ENCODE results near the gene METRNL. TPM values are rescaled to one million over a fixed set of nuclear protein-coding genes. Genes with fewer than 3 reads are reported as not detected.

The METRNL gene
- total RNA-seq, 4 donors from 2014 or later, result 25.0 to 44.4 (median 35.8) TPM

GRCh38 chr17:83072600-83073358 lies 6.6 kb upstream of the METRNL start:
- H3K27me3 ChIP-seq, result no peaks in the 10 kb centered on the region
- H3K9me3 ChIP-seq, result no peaks in the 10 kb centered on the region
- TF ChIP-seq CTCF (IDR thresholded peaks at IDR 0.05), result no peak
- no peak for TF ChIP-seq POLR2A (IDR thresholded peaks at IDR 0.05)
- H3K4me3 ChIP-seq, result no peak overlapping the region
- H3K36me3 ChIP-seq, result no peaks in the 10 kb centered on the region
- no peak overlapping the region for H3K27ac ChIP-seq
- no peak for DNase-seq
- intact Hi-C loops (cut with DNase I; ENCODE audit: low total_unique reads), result no loop called here
- no peaks in the 10 kb centered on the region for H3K4me1 ChIP-seq

DNA sequence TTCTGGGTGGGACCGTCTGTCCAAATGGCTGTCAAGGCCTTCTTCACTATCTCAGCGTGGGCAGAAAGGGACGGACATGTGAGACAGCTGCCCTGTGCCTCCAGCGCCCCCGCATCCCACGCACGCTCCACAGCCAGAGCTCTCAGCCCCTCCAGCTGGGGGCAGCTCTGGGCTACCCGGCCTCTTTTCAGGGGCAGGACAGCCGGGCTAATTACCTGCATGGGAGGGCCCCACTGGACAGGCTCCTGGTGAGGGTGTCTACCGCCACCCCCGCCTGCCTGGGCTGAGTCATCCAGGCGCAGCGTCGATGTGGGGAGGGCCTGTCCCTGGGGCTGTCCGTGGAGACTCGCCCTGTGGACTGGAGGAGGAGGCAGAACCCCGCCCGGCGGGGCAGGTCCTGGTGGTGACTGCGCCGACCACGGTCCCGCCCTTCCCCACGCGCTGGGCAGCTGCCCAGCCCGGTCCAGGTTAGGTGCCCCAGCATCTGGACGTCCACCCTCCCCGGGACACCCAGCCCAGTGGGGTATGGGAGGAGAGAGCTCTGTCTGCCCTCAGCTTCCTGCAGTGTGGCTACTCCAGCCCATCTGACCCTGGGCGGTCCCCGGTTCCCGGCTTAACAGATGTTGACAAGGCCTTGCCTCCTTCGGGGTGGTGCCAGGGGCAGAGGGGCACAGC lies 5.9 kb upstream of the METRNL start:
- H3K36me3 ChIP-seq, result no peaks in the 10 kb centered on the region
- peaks cover 0 to 3% of the 10 kb centered on the region in 2 donors for H3K4me1 ChIP-seq
- H3K4me3 ChIP-seq, result no peak overlapping the region
- TF ChIP-seq POLR2A (IDR thresholded peaks at IDR 0.05), result no peak
- no peak for TF ChIP-seq CTCF (IDR thresholded peaks at IDR 0.05)
- H3K27me3 ChIP-seq, result no peaks in the 10 kb centered on the region
- peak in 1 of 2 donors; percentile 61 for DNase-seq
- no peaks in the 10 kb centered on the region for H3K9me3 ChIP-seq
- intact Hi-C loops (cut with DNase I; ENCODE audit: low total_unique reads), result no loop called here
- no peak overlapping the region for H3K27ac ChIP-seq

DNA sequence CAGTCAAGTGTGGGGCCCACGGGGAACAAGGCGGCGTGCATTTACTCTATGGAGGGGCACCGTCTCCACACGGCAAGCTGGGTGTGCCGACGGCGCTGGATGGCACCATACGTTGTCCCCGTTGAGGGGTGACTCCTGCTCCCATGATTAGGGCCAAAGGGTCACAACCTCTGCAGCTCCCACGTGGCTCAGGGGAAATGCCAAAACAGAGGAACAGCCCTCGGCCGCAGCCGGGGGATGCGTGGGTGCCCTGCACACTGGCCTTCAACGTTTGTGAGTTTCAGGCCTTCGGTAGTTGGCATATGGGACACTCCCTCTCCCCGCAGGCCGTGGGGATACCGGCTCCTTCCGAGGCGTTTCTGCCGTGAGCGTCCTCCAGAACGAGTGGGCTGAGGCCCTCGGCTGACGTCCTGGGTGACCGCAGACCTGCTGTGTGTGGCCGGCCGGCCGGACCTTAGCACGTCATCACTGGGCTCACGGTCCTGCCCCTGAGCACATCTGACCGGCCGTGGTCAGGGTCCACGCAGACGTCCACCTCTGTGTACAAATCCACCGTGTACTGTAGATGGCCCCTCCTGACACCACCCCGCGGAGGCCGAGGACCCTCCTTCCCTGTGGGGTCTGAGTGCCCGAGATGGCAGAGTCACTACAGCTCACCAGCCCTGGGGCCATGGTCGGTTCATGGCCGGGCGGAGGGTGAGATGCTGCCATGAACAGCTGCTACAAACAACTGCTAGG lies 4.8 kb upstream of the METRNL start:
- no peaks in the 10 kb centered on the region for H3K9me3 ChIP-seq
- DNase-seq, result no peak
- no peaks in the 10 kb centered on the region for H3K27me3 ChIP-seq
- intact Hi-C loops (cut with DNase I; ENCODE audit: low total_unique reads), result no loop called here
- H3K4me3 ChIP-seq, result no peak overlapping the region
- H3K4me1 ChIP-seq, result peaks cover 0 to 4% of the 10 kb centered on the region in 2 donors
- no peak overlapping the region for H3K27ac ChIP-seq
- no peaks in the 10 kb centered on the region for H3K36me3 ChIP-seq
- TF ChIP-seq POLR2A (IDR thresholded peaks at IDR 0.05) (no peak), CTCF (IDR thresholded peaks at IDR 0.05) (no peak)

GRCh38 chr17:83075270-83075880 lies 4.0 kb upstream of the METRNL start:
- peaks cover 0 to 4% of the 10 kb centered on the region in 2 donors for H3K4me1 ChIP-seq
- intact Hi-C loops (cut with DNase I; ENCODE audit: low total_unique reads), result no loop called here
- no peak overlapping the region for H3K4me3 ChIP-seq
- DNase-seq, result no peak
- H3K27me3 ChIP-seq, result no peaks in the 10 kb centered on the region
- no peaks in the 10 kb centered on the region for H3K36me3 ChIP-seq
- no peak overlapping the region for H3K27ac ChIP-seq
- TF ChIP-seq POLR2A (IDR thresholded peaks at IDR 0.05) (no peak), CTCF (IDR thresholded peaks at IDR 0.05) (no peak)
- H3K9me3 ChIP-seq, result no peaks in the 10 kb centered on the region

Measured in uterus (tissue), 4 donors.